T47D (cell line): Measurements from ENCODE around the gene BMPR1A.

Experiments used
- DNase-seq, 2 experiments: peaks; one replicate each; pipeline versions ENCODE4 v3.0.0 to v3.0.0-alpha.2; 2011 to 2012; ENCODE audit warnings: low read depth in 1 of 2, low spot score in 1 of 2
- JUND ChIP-seq: IDR thresholded peaks from 2 replicates; pipeline ENCODE4 v1.6.1; 2012; ENCODE audit warnings: low read depth
- in situ Hi-C: cut with HindIII; loops from 2 replicates; pipeline ENCODE4 v1.10.0; 2016; ENCODE audit warnings: low sequenced_read_pairs, low pct_unique_long_range_greater_than_20kb

Gene BMPR1A

DNA sequence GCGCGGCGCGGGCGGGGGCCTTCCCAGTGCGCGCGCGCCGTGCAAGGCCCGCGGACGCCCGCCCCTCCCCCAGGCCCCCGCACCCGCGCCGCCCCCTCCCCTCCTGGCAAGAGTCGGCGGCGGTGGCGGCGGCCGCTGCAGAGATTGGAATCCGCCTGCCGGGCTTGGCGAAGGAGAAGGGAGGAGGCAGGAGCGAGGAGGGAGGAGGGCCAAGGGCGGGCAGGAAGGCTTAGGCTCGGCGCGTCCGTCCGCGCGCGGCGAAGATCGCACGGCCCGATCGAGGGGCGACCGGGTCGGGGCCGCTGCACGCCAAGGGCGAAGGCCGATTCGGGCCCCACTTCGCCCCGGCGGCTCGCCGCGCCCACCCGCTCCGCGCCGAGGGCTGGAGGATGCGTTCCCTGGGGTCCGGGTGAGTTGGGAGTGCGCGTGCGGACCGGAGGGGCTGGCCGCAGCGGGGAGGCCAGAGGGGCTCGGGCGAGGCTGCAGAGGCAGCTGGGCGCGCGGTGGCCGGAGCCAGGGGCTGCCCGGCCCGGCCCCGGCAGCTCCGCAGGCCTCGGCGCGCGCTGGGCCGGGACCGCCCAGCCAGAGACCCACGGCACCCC lies at the start of gene BMPR1A:
Gene BMPR1A, plus strand, starts transcription at position 109 of the 602 bp plus-strand sequence. CDS start 119,400 bp downstream, outside the sequence.
- TF ChIP-seq JUND, result no peak
- peak in 1 of 2 experiments; percentile 38 for DNase-seq
- in situ Hi-C loops, result no loop called here

GRCh38 chr10:86706977-86707376 lies 49.4 kb upstream of the BMPR1A start:
- no peak for DNase-seq
- no peak for TF ChIP-seq JUND
- in situ Hi-C loops, result no loop called here

- DNase-seq, result no peak
- in situ Hi-C loops, result no loop called here
- no peak for TF ChIP-seq JUND
These were observed 48.9 kb upstream of the BMPR1A start for GRCh38 chr10:86707505-86707904.

GRCh38 chr10:86708068-86708782 lies 48.2 kb upstream of the BMPR1A start:
- TF ChIP-seq JUND, result no peak
- in situ Hi-C loops, result no loop called here
- no peak for DNase-seq

DNA sequence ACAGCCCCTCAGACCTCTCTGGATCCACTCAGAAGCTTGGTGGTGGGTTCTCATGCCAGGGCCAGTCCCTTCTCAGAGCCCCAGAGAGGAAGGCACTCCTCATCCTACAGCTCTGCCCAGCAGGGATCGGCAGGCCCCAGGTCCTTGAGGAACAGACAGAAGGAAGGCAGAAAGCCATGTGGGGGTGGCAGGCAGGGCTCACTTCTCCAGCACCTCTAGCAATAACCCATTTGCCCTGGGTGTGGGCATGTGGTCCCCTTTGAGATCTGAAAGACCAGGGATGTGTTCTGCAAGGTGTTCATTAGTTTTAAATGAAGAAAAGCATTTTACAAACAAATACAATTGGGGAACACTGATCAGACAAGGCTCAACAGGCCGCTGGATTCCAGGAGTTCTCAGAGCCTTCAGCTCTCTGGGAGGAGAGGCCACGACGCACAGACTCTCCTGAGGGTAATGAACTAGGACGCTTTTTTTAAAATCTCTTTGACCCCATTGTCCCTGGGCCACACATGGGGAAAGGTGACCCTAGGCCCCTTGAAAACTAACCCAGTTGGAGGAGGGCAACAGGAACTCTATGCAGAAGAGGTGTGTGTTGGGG lies 47.5 kb upstream of the BMPR1A start:
- in situ Hi-C loops, result no loop called here
- TF ChIP-seq JUND, result no peak
- DNase-seq, result no peak

DNA sequence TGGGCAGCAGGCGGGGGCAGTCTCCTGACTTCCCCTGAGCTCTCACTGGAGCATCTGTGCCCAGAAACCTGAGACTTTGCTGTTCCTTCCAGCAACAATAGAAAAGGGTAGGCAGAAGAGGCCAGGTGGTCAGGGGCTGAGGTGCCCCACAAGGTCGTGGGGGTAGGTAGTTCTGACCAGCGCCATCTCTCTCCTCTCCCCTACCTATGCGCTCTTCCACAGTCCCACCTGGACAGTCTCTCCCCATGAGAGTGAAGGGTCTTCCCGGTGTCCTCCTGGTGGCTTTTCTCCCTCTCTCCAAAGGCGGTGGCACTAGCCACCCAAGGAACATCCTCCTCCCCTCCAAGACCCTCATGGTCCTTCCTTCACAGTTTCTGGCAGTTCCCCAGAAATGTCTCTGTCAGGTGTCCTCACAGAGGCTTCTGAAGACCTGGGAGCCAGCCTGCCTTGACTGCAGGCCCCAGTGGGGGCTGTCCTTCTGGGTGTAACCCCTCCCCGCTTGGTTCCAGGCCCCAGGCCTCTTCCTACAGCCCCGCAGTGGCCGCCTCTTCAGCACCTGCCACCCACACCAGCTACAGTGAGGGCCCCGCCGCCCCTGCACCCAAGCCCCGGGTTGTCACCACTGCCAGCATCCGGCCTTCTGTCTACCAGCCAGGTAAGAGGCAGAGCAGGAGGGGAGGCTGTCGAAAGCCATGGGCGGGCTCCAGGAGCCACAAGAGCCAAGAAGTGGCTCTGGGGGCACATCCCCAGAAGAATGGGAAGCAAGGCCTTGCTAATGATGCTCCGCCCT lies 46.8 kb upstream of the BMPR1A start:
- TF ChIP-seq JUND, result no peak
- in situ Hi-C loops, result no loop called here
- DNase-seq, result no peak

DNA sequence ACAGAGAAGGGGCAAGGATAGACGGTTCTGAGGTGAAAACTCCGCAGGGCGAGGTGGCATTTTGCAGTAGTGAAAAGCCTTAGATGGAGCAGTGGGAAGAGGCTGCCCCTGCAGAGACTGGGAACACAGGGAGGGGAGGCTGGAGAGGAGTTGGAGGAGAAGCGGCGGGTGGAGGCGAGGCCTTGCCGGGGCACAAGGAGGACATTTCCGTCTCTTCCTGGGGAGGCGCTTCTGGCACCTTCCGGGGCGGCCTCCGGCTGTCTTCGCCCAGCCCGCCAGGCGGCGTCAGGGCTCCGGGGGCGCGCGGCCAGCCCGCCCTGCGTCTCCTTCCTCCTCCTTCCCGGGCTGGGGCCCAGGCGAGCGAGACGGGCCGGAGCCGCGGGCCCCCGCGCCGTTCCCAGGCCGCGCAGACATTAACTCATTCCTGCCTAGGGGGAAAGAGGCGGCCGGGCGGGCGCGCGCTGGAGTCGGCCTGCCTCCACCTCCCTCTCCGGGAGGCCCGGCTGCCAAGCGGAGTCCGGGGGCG lies 45.4 kb upstream of the BMPR1A start:
- in situ Hi-C loops, result no loop called here
- DNase-seq, result peak; percentile 94 to 95
- TF ChIP-seq JUND, result no peak

GRCh38 chr10:86711513-86712316 lies 44.7 kb upstream of the BMPR1A start:
- no peak for TF ChIP-seq JUND
- in situ Hi-C loops, result no loop called here
- DNase-seq, result peak; percentile 43 to 79

DNA sequence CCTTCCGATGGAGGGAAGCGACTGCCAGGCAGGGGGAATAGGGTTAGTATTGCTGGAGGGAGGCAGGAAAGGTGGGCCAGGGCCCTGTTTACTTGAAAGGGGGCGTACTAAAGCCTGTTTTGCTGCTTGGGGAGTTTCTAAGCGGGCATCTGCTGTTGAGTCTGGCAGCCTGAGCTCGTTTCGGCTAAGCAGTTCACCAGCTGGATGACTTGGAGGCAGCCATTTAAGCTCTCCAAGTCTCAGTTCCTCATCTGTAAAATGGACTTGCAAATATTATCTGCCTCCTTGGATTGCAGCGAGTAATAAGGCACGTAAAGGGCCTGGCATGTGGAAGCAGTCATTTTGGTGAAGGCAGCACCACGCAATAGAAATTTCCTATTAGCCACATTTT lies 44.1 kb upstream of the BMPR1A start:
- no peak for TF ChIP-seq JUND
- in situ Hi-C loops, result no loop called here
- no peak for DNase-seq

GRCh38 chr10:86715156-86715795 lies 41.1 kb upstream of the BMPR1A start:
- DNase-seq, result no peak
- no peak for TF ChIP-seq JUND
- in situ Hi-C loops, result no loop called here

DNA sequence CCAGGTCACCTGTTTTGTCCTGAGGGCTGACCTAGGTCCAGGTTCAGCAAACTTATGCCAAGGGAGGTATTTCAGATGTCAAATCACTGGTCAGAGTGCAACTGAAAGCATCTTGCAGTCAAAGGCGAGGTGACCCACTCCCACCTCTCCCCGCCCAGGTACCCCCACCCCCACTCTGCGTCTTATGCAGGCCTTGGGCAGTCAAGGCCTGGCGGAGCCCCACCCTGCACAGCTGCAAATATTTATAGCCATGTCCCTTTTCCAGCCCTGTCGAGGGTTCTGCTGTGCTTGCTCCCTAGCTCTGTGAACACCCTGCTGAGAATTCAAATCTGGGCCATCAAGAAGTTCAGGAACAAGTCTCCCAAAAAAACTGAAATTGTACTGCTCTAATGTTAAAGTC lies 40.6 kb upstream of the BMPR1A start:
- in situ Hi-C loops, result no loop called here
- no peak for TF ChIP-seq JUND
- peak in 1 of 2 experiments; percentile 47 for DNase-seq

- in situ Hi-C loops, result no loop called here
- DNase-seq, result no peak
- no peak for TF ChIP-seq JUND
These were observed 40.0 kb upstream of the BMPR1A start for GRCh38 chr10:86716466-86716865.
